Activated CD8-positive, alpha-beta memory T cell treated with anti-CD3 and anti-CD28 coated beads for 4 hours (primary cell): ENCODE results near the gene KIR3DL1.
"Not testable (repeated sequence)": the region's sequence is repeated elsewhere in the genome, so short reads cannot be mapped to it uniquely, and the experiment has no call there.

ENCODE experiments used
- DNase-seq, 2 donors: peaks; one replicate each; pipeline ENCODE4 v3.0.0-alpha.2; 2020; ENCODE audit warnings: low read depth in 2 of 2

Gene KIR3DL1

DNA sequence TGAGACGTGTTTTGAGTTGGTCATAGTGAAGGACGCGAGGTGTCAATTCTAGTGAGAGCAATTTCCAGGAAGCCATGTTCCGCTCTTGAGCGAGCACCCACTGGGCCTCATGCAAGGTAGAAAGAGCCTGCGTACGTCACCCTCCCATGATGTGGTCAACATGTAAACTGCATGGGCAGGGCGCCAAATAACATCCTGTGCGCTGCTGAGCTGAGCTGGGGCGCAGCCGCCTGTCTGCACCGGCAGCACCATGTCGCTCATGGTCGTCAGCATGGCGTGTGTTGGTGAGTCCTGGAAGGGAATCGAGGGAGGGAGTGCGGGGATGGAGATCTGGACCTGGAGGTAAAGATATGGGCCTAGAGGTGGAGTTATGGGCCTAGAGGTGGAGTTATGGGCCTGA lies at the start of gene KIR3DL1:
TSS of gene KIR3DL1 (plus strand) at position 218 of the 400 bp plus-strand sequence.
- DNase-seq: not testable (repeated sequence)

DNA sequence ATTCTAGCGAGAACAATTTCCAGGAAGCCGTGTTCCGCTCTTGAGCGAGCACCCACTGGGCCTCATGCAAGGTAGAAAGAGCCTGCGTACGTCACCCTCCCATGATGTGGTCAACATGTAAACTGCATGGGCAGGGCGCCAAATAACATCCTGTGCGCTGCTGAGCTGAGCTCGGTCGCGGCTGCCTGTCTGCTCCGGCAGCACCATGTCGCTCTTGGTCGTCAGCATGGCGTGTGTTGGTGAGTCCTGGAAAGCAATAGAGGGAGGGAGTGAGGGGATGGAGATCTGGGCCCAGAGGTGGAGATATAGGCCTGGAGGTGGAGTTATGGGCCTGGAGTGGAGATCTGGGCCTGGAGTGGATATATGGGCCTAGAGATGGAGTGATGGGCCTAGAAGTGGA lies 46.6 kb upstream of the KIR3DL1 start, which contains the start of gene KIR2DL1:
TSS of gene KIR2DL1 (plus strand) at position 148 of the 400 bp plus-strand sequence. CDS start at position 206, 58 bp downstream.
- not testable (repeated sequence) for DNase-seq

DNA sequence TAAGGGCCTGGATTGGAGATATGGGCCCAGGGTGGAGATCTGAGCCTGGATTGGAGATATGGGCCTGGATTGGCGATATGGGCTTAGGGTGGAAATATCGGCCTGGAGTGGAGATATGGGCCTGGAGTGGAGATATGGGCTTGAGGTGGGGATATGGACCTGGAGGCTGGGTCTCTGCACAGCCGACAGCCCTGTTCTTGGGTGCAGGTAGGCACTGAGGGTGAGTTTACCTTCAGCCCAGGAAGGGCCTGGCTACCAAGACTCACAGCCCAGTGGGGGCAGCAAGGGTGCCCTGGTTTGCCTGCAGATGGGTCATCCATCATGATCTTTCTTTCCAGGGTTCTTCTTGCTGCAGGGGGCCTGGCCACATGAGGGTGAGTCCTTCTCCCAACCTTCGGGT lies 45.8 kb upstream of the KIR3DL1 start:
- DNase-seq: not testable (repeated sequence)

DNA sequence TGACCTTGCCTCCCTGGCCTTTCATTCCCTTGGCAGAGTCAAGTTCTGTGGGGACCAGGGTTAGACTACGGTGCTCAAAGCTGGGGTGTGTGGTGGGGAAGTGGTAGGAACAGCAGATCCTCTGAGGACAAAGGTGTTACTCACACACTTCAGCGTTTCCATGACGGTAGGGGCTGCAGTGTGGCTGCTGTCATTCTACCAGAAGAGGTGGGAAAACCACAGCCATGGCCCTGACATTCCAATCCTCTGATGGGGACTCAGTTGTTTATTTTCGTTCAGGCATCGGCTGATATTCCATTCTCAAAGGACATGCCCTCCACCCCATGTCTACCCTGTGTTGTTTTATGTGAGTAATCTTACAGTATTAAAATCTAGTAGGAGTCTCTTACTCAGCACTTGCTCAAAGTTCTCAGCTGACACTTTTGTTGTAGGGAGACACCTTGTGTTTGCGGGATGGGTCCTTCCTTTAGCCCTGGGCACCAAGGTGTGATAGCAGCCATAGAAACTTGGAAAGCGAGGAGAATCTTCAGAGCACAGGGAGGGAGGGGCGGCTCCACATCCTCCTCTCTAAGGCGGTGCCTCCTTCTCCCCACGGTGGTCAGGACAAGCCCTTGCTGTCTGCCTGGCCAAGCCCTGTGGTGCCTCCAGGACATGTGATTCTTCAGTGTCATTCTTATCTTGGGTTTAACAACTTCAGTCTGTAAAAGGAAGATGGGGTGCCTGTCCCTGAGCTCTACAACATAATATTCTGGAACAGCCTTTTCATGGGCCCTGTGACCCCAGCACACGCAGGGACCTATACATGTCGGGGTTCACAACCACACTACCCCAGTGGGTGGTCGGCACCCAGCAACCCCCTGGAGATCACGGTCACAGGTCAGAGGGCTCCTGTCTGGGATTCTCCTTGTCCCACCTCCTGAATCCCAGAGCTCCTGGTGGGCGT lies 45.0 kb upstream of the KIR3DL1 start:
- not testable (repeated sequence) for DNase-seq

DNA sequence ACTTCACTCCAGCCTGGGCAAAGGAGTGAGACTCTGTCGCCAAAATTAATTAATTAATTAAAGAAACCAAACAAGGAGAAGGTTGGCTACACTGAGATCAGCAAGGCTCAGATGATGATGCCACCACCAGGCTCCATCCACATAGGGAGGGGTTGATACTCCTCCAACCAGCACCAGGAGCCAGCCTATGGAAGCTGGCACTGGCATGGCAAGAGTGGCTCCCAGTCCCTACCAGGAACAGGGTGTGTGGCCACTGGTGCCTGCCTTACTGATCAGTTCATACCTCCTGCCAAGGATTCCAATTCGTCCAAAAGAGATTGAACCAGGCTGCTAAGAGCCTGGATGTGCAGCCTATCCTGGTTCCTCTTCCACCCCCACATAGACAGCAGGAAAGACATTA lies 43.6 kb upstream of the KIR3DL1 start:
- DNase-seq: not testable (repeated sequence)

DNA sequence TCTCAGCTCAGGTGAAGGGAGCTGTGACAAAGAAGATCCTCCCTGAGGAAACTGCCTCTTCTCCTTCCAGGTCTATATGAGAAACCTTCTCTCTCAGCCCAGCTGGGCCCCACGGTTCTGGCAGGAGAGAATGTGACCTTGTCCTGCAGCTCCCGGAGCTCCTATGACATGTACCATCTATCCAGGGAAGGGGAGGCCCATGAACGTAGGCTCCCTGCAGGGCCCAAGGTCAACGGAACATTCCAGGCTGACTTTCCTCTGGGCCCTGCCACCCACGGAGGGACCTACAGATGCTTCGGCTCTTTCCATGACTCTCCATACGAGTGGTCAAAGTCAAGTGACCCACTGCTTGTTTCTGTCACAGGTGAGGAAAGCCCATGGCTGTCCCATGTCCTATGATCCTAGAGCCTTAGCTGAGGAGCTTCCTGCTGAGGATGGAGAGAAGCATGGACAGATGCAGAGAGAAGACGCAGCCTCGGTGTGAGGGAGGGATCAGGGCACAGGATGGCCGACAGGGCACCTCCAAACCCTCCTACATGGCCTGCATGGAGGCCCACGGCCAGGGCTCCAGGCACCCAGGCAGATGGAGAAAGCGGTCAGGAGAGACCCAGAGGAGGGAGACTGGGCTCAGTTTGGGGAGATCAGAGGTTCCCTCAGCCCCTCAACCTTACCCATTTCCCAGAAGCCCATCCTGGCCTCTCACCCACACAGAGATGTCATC lies 41.0 kb upstream of the KIR3DL1 start:
- DNase-seq: not testable (repeated sequence)

DNA sequence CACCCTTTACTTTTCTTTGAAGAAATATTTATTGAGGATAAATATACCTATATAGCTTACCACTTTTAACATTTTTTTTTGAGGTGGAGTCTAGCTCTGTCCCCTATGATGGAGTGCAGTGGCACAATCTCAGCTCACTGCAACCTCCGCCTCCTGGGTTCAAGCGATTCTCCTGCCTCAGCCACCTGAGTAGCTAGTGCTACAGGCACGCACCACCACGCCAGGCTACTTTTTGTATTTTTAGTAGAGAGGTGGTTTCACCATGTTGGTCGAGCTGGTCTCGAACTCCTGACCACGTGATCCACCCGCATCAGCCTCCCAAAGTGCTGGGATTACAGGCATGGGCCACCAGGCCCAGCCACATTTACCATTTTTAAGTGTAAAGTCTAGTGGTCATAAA lies 40.4 kb upstream of the KIR3DL1 start:
- not testable (repeated sequence) for DNase-seq

DNA sequence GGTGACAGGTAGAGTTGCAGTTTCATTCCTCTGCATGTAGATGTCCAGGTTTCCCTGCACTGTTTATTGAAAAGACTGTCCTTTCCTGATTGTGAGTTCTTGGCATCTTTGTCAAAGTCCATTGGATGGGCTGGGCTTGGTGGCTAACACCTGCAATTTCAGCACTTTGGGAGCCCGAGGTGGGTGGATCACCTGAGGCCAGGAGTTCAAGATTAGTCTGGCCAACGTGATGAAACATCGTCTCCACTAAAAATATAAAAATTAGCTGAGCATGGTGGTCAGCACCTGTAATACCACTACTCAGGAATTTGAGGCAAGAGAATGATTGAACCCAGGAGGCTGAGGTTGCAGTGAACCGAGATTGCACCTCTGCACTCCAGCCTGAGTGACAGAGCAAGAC lies 38.4 kb upstream of the KIR3DL1 start:
- DNase-seq: not testable (repeated sequence)

DNA sequence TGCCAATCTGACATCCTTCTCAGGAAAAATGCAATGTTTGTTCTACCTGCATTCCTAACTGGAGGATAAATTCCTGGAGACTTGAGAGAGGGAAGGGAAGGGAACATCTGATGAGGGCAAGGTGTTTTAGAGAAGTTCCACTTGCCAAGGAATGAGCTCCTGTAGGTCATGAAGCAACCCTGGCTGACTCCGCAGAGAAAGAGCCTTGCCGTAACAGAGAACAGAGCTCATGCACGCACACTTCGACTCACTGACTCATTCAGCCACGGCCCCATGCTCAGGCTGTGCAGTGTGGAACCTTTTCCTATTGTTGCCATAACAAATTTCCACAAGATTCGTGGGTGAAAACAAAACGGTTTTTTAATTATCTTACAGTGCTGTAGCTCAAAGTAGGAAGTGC lies 37.4 kb upstream of the KIR3DL1 start:
- not testable (repeated sequence) for DNase-seq

DNA sequence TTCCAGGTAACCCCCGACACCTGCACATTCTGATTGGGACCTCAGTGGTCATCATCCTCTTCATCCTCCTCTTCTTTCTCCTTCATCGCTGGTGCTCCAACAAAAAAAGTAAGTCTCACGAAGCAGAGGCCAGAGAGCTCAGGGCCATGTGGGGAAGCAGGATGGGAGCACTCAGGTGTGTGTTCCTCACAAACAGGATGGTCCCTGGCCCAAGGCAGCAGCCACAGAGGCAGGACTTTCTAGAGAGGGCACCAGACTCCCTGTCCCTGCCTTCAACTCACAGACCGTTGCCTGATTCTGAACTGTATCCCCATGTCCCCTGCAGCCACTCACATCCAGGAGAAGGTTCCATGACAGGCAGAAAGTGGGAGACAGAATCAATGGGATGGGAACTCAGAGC lies 33.4 kb upstream of the KIR3DL1 start:
- not testable (repeated sequence) for DNase-seq

DNA sequence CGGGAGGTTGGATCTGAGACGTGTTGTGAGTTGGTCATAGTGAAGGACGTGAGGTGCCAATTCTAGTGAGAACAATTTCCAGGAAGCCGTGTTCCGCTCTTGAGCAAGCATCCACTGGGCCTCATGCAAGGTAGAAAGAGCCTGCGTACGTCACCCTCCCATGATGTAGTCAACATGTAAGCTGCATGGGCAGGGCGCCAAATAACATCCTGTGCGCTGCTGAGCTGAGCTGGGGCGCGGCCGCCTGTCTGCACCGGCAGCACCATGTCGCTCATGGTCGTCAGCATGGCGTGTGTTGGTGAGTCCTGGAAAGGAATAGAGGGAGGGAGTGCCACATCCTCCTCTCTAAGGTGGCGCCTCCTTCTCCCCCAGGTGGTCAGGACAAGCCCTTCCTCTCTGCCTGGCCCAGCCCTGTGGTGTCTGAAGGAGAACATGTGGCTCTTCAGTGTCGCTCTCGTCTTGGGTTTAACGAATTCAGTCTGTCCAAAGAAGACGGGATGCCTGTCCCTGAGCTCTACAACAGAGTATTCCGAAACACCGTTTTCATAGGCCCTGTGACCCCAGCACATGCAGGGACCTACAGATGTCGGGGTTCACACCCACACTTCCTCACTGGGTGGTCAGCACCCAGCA lies 30.1 kb upstream of the KIR3DL1 start:
- not testable (repeated sequence) for DNase-seq

DNA sequence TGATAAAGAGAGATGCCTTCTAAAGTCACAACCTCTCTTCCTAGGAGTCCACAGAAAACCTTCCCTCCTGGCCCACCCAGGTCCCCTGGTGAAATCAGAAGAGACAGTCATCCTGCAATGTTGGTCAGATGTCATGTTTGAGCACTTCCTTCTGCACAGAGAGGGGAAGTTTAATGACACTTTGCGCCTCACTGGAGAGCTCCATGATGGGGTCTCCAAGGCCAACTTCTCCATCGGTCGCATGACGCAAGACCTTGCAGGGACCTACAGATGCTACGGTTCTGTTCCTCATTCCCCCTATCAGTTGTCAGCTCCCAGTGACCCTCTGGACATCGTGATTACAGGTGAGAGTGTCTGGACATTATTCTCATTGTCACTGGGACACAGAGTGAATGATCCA lies 28.1 kb upstream of the KIR3DL1 start:
- DNase-seq: not testable (repeated sequence)

DNA sequence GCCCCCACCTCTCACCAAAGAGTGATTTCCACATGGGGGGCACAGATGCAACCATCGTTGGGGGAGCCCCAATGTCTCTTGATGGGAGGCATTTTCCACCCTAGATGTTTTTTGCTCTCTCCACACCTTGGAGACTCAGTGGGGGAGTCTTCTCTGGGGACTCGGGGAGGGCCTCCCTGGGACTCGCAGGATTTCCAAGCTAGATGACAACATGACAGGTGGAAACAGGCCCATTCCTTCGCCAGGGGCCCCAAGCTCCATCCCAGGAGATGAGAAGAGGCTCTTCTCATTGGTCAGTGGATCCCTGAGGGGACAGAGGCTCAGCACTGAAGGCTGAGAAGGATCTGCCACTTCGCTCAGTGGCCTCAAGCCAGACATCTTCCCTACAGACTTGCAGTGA lies 25.6 kb upstream of the KIR3DL1 start:
- DNase-seq: no peak

DNA sequence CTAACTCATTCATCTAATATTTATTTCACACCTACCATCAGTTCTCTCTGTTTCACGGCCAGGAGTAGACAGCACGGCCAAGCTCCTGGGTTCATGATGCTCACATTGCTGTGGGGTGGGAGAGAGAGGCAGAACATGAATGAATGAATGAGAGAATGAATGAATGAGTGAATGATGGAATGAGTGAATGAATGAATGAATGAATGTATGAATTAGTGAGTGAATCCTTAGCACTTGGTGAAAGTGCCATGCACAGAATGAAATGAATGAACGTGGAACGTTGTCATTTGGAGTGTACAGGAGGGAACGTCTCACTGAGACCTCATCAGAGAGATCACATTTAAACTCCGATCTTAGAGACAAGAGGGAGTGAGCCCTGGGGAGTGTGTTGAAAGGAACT lies 24.8 kb upstream of the KIR3DL1 start:
- DNase-seq: no peak

DNA sequence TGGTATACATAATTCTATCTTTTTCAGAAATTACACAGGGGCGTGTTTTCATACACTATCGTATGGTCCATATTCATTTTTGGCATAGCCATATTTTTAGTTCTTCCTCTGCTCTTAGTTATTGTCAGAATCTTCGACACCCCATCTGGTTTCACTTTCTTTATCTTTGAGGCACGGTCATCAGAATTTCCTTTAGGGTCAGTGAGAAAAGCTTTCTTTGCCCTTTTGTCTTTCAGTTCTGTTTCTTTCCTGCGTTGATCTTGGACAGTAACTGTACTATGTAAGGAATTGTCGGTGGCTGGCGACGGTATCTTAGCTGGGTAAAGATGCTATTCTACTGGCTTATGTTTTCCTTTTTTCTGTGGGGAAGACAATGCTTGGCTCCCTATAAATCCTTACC lies 23.5 kb upstream of the KIR3DL1 start:
- DNase-seq: no peak

DNA sequence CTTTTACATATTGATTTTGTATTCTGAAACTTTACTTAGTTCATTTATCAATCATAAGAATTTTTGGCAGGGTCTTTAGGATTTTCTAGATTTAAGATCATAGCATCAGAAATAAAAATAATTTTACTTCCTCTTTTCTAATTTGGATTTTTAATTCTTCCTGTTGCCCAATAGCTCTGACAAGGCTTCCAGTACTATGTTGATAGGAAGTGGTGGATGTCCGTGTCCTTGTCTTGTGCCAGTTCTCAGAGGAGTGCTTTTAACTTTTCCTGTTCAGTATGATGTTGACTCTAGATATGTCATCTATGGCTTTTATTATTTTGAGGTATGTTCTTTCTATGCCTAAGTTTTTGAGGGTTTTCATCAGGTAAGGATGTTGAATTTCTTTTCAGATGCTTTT lies 20.5 kb upstream of the KIR3DL1 start:
- no peak for DNase-seq

DNA sequence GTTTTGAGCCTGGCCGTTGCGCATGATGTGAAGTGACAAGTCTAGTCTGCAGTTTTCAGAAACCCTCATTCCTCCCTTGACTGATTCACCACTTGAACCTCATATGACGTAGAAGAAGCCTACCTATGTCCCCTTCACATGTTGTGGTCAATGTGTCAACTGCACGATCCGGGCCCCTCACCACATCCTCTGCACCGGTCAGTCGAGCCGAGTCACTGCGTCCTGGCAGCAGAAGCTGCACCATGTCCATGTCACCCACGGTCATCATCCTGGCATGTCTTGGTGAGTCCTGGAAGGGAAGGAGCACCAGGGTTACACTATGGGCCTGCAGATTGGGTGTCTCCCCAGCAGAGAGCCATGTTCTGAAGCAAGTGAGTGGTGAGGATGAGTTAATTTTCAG lies 12.9 kb upstream of the KIR3DL1 start, which contains the start of gene KIR2DL4:
TSS of gene KIR2DL4 (plus strand) at position 201 of the 400 bp plus-strand sequence. CDS start at position 243, 42 bp downstream.
- peak; percentile 13 for DNase-seq

DNA sequence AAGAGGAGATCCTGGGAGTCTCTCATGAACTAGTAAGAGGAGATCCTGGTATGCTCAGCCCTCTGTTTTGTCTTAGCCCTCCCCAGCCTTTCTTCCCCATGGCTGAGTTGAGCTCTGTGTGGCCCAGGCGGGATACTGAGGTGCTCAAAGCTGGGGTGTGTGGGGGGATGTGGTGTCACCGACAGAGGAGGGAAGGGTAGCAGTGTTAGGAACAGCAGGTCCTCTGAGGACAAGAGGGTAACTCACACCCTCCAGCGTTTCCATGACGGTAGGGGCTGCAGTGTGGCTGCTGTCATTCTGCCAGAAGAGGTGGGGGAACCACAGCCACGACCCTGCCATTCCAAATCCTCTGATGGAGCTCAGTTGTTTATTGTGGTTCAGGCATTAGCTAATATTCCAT lies 12.2 kb upstream of the KIR3DL1 start:
- no peak for DNase-seq

DNA sequence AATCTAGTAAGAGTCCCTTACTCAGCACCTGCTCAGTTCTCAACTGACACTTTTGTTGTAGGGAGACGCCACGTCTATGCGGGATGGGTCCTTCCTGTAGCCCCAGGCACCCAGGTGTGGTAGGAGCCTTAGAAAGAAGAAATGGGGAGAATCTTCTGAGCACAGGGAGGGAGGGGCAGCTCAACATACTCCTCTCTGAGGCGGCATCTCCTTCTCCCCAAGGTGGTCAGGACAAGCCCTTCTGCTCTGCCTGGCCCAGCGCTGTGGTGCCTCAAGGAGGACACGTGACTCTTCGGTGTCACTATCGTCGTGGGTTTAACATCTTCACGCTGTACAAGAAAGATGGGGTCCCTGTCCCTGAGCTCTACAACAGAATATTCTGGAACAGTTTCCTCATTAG lies 11.7 kb upstream of the KIR3DL1 start:
- no peak for DNase-seq

DNA sequence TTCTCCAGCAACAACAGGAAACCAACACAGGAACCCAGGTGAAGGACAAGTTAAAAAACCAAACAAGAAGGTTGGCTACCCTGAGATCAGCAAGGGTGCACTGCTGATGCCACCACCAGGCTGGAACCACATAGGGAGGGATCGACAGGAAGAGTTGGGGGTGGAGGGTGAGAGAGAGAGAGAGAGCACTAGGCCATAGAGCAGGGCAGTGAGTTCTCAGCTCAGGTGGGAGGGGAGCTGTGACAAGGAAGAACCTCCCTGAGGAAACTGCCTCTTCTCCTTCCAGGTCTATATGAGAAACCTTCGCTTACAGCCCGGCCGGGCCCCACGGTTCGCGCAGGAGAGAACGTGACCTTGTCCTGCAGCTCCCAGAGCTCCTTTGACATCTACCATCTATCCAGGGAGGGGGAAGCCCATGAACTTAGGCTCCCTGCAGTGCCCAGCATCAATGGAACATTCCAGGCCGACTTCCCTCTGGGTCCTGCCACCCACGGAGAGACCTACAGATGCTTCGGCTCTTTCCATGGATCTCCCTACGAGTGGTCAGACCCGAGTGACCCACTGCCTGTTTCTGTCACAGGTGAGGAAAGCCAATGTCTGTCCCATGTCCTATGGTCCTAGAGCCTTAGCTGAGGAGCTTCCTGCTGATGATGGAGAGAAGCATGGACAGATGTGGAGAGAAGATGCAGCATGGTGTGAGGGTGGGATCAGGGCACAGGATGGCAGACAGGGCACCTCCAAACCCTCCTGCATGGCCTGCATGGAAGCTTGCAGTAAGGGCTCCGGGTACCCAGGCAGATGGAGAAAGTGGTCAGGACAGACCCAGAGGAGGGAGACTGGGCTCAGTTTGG lies 10.4 kb upstream of the KIR3DL1 start:
- no peak for DNase-seq

DNA sequence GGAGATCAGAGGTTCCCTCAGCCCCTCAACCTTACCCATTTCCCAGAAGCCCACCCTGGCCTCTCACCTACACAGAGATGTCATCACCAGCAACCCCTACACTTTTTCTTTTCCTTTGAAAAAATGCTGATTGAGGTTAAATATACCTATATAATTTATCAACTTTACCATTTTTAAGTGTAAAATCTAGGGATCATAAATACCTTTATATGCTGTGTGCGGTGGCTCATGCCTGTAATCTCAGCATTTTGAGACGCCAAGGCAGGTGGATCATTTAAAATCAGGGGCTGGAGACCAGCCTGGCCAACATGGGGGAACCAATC lies 9.8 kb upstream of the KIR3DL1 start:
- DNase-seq: no peak
